Ectodermal cell (in vitro differentiated cells): ENCODE measurements around the gene UBE2E2.
"Not testable (repeated sequence)": the region's sequence is repeated elsewhere in the genome, so short reads cannot be mapped to it uniquely, and the experiment has no call there.

Experiments used
- H3K27ac ChIP-seq: 2 replicates; pipeline ENCODE4 v1.7.0; 2013; ENCODE audit warnings: mild to moderate bottlenecking, low read depth, low read length; ENCODE audit not compliant: insufficient read depth, poor library complexity, severe bottlenecking
- H3K27me3 ChIP-seq: 2 replicates; pipeline ENCODE4 v1.7.0; 2013; ENCODE audit warnings: mild to moderate bottlenecking, low read length; ENCODE audit not compliant: insufficient read depth, control insufficient read depth, poor library complexity, severe bottlenecking
- H3K36me3 ChIP-seq: one replicate; pipeline ENCODE4 v1.7.0; 2013; ENCODE audit warnings: low read length; ENCODE audit not compliant: control insufficient read depth, insufficient read depth
- H3K4me1 ChIP-seq: one replicate; pipeline ENCODE4 v1.7.0; 2013; ENCODE audit warnings: low read length; ENCODE audit not compliant: control insufficient read depth, insufficient read depth
- H3K4me3 ChIP-seq: 2 replicates; pipeline ENCODE4 v1.7.0; 2013; ENCODE audit warnings: low read depth, low read length, control low read depth; ENCODE audit not compliant: insufficient read depth
- H3K9me3 ChIP-seq: 2 replicates; pipeline ENCODE4 v1.7.0; 2013; ENCODE audit warnings: mild to moderate bottlenecking, low read length, moderate library complexity; ENCODE audit not compliant: control insufficient read depth
- WGBS, 2 experiments: methylation state at CpG; one replicate each; pipeline ENCODE4 v1.1.7; 2013; ENCODE audit warnings: missing lambda C conversion rate in 2 of 2; 5-methylcytosine and 5-hydroxymethylcytosine counted together

The UBE2E2 gene

GRCh38 chr3:23166845-23167244, 36.3 kb upstream of the UBE2E2 start:
- 88% methylated on average over 1 of the region's 1 CpG; no CpG with 5 or more reads in 1 of the 2 experiments for WGBS, 2 experiments
- no peaks in the 10 kb centered on the region for H3K4me1 ChIP-seq
- H3K36me3 ChIP-seq = no peaks in the 10 kb centered on the region
- no peak overlapping the region for H3K27ac ChIP-seq
- no peaks in the 10 kb centered on the region for H3K9me3 ChIP-seq
- no peak overlapping the region for H3K4me3 ChIP-seq
- H3K27me3 ChIP-seq = no peaks in the 10 kb centered on the region

GRCh38 chr3:23169551-23169950, 33.6 kb upstream of the UBE2E2 start:
- no peak overlapping the region for H3K27ac ChIP-seq
- no peaks in the 10 kb centered on the region for H3K9me3 ChIP-seq
- no peak overlapping the region for H3K4me3 ChIP-seq
- 92% methylated on average over 5 of the region's 5 CpGs for WGBS, 2 experiments
- no peaks in the 10 kb centered on the region for H3K27me3 ChIP-seq
- no peaks in the 10 kb centered on the region for H3K4me1 ChIP-seq
- H3K36me3 ChIP-seq = no peaks in the 10 kb centered on the region

GRCh38 chr3:23170291-23170690, 32.8 kb upstream of the UBE2E2 start:
- no peak overlapping the region for H3K4me3 ChIP-seq
- no peaks in the 10 kb centered on the region for H3K27me3 ChIP-seq
- whole genome bisulfite sequencing, 2 experiments = 95 to 98% methylated on average over 2 of the region's 2 CpGs
- no peaks in the 10 kb centered on the region for H3K36me3 ChIP-seq
- no peaks in the 10 kb centered on the region for H3K9me3 ChIP-seq
- no peaks in the 10 kb centered on the region for H3K4me1 ChIP-seq
- no peak overlapping the region for H3K27ac ChIP-seq

- no peak overlapping the region for H3K27ac ChIP-seq
- H3K4me3 ChIP-seq = no peak overlapping the region
- H3K36me3 ChIP-seq = no peaks in the 10 kb centered on the region
- H3K9me3 ChIP-seq = no peaks in the 10 kb centered on the region
- WGBS, 2 experiments = 87% methylated on average over 2 of the region's 2 CpGs
- no peaks in the 10 kb centered on the region for H3K4me1 ChIP-seq
- H3K27me3 ChIP-seq = no peaks in the 10 kb centered on the region
Observed at GRCh38 chr3:23172059-23172458, 31.1 kb upstream of the UBE2E2 start.

GRCh38 chr3:23174426-23175039, 28.6 kb upstream of the UBE2E2 start:
- Histone ChIP-seq H3K9me3 (no peaks in the 10 kb centered on the region), H3K27me3 (no peaks in the 10 kb centered on the region), H3K36me3 (no peaks in the 10 kb centered on the region), H3K4me1 (no peaks in the 10 kb centered on the region), H3K4me3 (no peak overlapping the region), H3K27ac (no peak overlapping the region)
- WGBS, 2 experiments = 61 to 64% methylated on average over 3 of the region's 3 CpGs

GRCh38 chr3:23175341-23176083, 27.6 kb upstream of the UBE2E2 start:
- 90 to 100% methylated on average over 2 of the region's 2 CpGs for WGBS, 2 experiments

GRCh38 chr3:23176839-23177238, 26.3 kb upstream of the UBE2E2 start:
- H3K4me3 ChIP-seq, H3K27ac ChIP-seq, H3K9me3 ChIP-seq, H3K36me3 ChIP-seq, H3K4me1 ChIP-seq, H3K27me3 ChIP-seq: not testable (repeated sequence)
- 86 to 95% methylated on average over 4 of the region's 4 CpGs for WGBS, 2 experiments

More at GRCh38 chr3:23175341-23176083, 27.6 kb upstream of the UBE2E2 start:
- Histone ChIP-seq H3K36me3 (no peaks in the 10 kb centered on the region), H3K27ac (no peak overlapping the region), H3K4me3 (no peak overlapping the region), H3K4me1 (no peaks in the 10 kb centered on the region), H3K27me3 (no peaks in the 10 kb centered on the region), H3K9me3 (no peaks in the 10 kb centered on the region)

GRCh38 chr3:23182996-23183513, 20.1 kb upstream of the UBE2E2 start:
- Histone ChIP-seq H3K4me1 (no peaks in the 10 kb centered on the region), H3K27me3 (no peaks in the 10 kb centered on the region), H3K36me3 (no peaks in the 10 kb centered on the region), H3K4me3 (no peak overlapping the region), H3K9me3 (no peaks in the 10 kb centered on the region), H3K27ac (no peak overlapping the region)
- 96 to 97% methylated on average over 3 of the region's 3 CpGs for WGBS, 2 experiments

- WGBS, 2 experiments = 5 to 7% methylated on average over 3 of the region's 3 CpGs
- H3K4me3 ChIP-seq = no peak overlapping the region
- H3K27ac ChIP-seq = no peak overlapping the region
Observed at GRCh38 chr3:23183731-23184130, 19.4 kb upstream of the UBE2E2 start.

GRCh38 chr3:23185861-23186260, 17.3 kb upstream of the UBE2E2 start:
- Histone ChIP-seq H3K27ac (no peak overlapping the region), H3K36me3 (no peaks in the 10 kb centered on the region), H3K9me3 (no peaks in the 10 kb centered on the region), H3K27me3 (no peaks in the 10 kb centered on the region), H3K4me3 (no peak overlapping the region), H3K4me1 (no peaks in the 10 kb centered on the region)
- WGBS, 2 experiments = 80 to 89% methylated on average over 1 of the region's 2 CpGs

More at GRCh38 chr3:23183731-23184130, 19.4 kb upstream of the UBE2E2 start:
- no peaks in the 10 kb centered on the region for H3K27me3 ChIP-seq
- H3K4me1 ChIP-seq = no peaks in the 10 kb centered on the region
- H3K9me3 ChIP-seq = no peaks in the 10 kb centered on the region
- H3K36me3 ChIP-seq = no peaks in the 10 kb centered on the region
